HG02943 (cell line): ENCODE measurements around the gene RHOB.
"Not testable (repeated sequence)": the region's sequence is repeated elsewhere in the genome, so short reads cannot be mapped to it uniquely, and the experiment has no call there.

Experiments used
- ATAC-seq: cut with Tn5 transposase; IDR thresholded peaks from one replicate; pipeline ENCODE4 v1.9.1; 2021; ENCODE audit warnings: mild to moderate bottlenecking, low read depth, moderate library complexity; ENCODE audit not compliant: unreplicated experiment

RHOB gene

GRCh38 chr2:20488782-20489181, 41.9 kb downstream of the RHOB start:
- no peak for ATAC-seq

GRCh38 chr2:20490300-20491181, 43.7 kb downstream of the RHOB start:
- no peak for ATAC-seq

GRCh38 chr2:20491739-20492531, 45.1 kb downstream of the RHOB start:
- no peak for ATAC-seq

GRCh38 chr2:20493095-20493494, 46.2 kb downstream of the RHOB start:
- ATAC-seq = not testable (repeated sequence)

GRCh38 chr2:20494241-20494640, 47.4 kb downstream of the RHOB start:
- no peak for ATAC-seq

- ATAC-seq = no peak
Observed at GRCh38 chr2:20496076-20496872, 49.4 kb downstream of the RHOB start.

- ATAC-seq = no peak
Observed at GRCh38 chr2:20496942-20497341, 50.1 kb downstream of the RHOB start.
